ENCODE results near the gene FPR2. TPM values are rescaled to one million over a fixed set of nuclear protein-coding genes. Genes with fewer than 3 reads are reported as not detected.

FPR2 gene
- polyA plus RNA-seq, 3 donors, result 36.2 to 108 (median 70.3) TPM

DNA sequence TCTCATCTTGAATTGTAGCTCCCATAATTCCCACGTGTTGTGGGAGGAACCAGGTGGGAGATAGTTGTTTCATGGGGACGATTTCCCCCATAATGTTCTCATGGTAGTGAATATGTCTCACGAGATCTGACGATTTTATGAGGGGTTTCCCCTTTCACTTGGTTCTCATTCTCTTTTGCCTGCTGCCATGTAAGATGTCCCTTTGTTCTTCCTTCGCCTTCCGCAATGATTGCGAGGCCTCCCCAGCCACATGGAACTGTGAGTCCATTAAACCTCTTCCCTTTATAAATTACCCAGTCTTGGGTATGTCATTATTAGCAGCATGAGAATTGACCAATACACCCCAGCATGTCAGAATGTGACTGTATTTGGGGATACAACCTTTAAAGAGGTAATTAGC, 5.4 kb upstream of the FPR2 start:
- no CpG with 5 or more reads among the region's 7 CpGs for WGBS (ENCODE audit: insufficient coverage)
- peaks cover 44% of the 10 kb centered on the region for H3K79me2 ChIP-seq (ENCODE audit: insufficient read depth, low read length)
- H3K27me3 Mint-ChIP-seq (ENCODE audit: low read depth in 3 of 3), result no peaks in the 10 kb centered on the region
- H2AFZ ChIP-seq (ENCODE audit: insufficient read depth, low read depth, low read length, poor library complexity, severe bottlenecking), result no peak overlapping the region
- peaks cover 62 to 67% of the 10 kb centered on the region in 2 donors for H3K4me1 ChIP-seq (ENCODE audit: control insufficient read depth in 1 of 2, insufficient read depth in 2 of 2, low read length in 2 of 2)
- no peak overlapping the region for H3K9ac ChIP-seq (ENCODE audit: insufficient read depth, low read length, poor library complexity, severe bottlenecking)
- no peak overlapping the region for H3K4me3 Mint-ChIP-seq
- H3K27ac Mint-ChIP-seq, result peak overlapping the region; percentile 97 to 100 (median 99)
- intact Hi-C loops (cut with micrococcal nuclease), result no loop called here
- H3K9me3 ChIP-seq (replicated peaks in 1 of 2; ENCODE audit: control insufficient read depth in 1 of 2, insufficient read depth in 1 of 2, low read length in 2 of 2), result no peaks in the 10 kb centered on the region
- DNase-seq, result no peak
- no peak overlapping the region for H3K4me3 ChIP-seq (replicated peaks in 1 of 3; ENCODE audit: low read depth in 2 of 3, low read length in 3 of 3)
- H3K9me3 Mint-ChIP-seq, result peaks cover 0 to 4% (median 0%) of the 10 kb centered on the region in 7 donors
- peaks cover 71% of the 10 kb centered on the region for H3K4me1 Mint-ChIP-seq
- peaks cover 7 to 16% of the 10 kb centered on the region in 2 donors for H3K36me3 Mint-ChIP-seq
- TF ChIP-seq, protein P1, sequence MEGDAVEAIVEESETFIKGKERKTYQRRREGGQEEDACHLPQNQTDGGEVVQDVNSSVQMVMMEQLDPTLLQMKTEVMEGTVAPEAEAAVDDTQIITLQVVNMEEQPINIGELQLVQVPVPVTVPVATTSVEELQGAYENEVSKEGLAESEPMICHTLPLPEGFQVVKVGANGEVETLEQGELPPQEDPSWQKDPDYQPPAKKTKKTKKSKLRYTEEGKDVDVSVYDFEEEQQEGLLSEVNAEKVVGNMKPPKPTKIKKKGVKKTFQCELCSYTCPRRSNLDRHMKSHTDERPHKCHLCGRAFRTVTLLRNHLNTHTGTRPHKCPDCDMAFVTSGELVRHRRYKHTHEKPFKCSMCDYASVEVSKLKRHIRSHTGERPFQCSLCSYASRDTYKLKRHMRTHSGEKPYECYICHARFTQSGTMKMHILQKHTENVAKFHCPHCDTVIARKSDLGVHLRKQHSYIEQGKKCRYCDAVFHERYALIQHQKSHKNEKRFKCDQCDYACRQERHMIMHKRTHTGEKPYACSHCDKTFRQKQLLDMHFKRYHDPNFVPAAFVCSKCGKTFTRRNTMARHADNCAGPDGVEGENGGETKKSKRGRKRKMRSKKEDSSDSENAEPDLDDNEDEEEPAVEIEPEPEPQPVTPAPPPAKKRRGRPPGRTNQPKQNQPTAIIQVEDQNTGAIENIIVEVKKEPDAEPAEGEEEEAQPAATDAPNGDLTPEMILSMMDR (IDR thresholded peaks at IDR 0.05), result no peak
- no peak overlapping the region for H3K4me2 ChIP-seq (replicated peaks; ENCODE audit: extremely low read depth, low read length, poor library complexity, severe bottlenecking)
- no peaks in the 10 kb centered on the region for H3K27me3 ChIP-seq (ENCODE audit: control insufficient read depth in 2 of 2, insufficient read depth in 2 of 2, low read length in 2 of 2)
- H3K27ac ChIP-seq (ENCODE audit: low read depth in 1 of 2, low read length in 2 of 2), result peak overlapping the region in 1 of 2 donors; percentile 96
- H3K36me3 ChIP-seq (replicated peaks in 1 of 2; ENCODE audit: control insufficient read depth in 1 of 2, insufficient read depth in 2 of 2, low read length in 2 of 2), result no peaks in the 10 kb centered on the region
- H4K20me1 ChIP-seq (ENCODE audit: insufficient read depth, low read length), result peaks cover 2% of the 10 kb centered on the region

GRCh38 chr19:51761696-51762095, 716 bp downstream of the FPR2 start:
- 0% methylated on average over 3 of the region's 7 CpGs for WGBS (ENCODE audit: insufficient coverage)
- peaks cover 68% of the 10 kb centered on the region for H3K79me2 ChIP-seq (ENCODE audit: insufficient read depth, low read length)
- intact Hi-C loops (cut with micrococcal nuclease), result no loop called here
- peak overlapping the region; percentile 46 for H3K9ac ChIP-seq (ENCODE audit: insufficient read depth, low read length, poor library complexity, severe bottlenecking)
- H4K20me1 ChIP-seq (ENCODE audit: insufficient read depth, low read length), result no peaks in the 10 kb centered on the region
- no peaks in the 10 kb centered on the region for H3K36me3 ChIP-seq (replicated peaks in 1 of 2; ENCODE audit: control insufficient read depth in 1 of 2, insufficient read depth in 2 of 2, low read length in 2 of 2)
- Mint-ChIP-seq H3K27me3 (ENCODE audit: low read depth in 3 of 3) (peaks cover 0 to 4% (median 1%) of the 10 kb centered on the region in 3 donors), H3K27ac (peak overlapping the region; percentile 92 to 97 (median 95)), H3K4me1 (peaks cover 71% of the 10 kb centered on the region), H3K36me3 (peaks cover 31 to 33% of the 10 kb centered on the region in 2 donors), H3K9me3 (peaks cover 0 to 2% (median 0%) of the 10 kb centered on the region in 7 donors), H3K4me3 (peak overlapping the region; percentile 76 to 95)
- H3K4me2 ChIP-seq (replicated peaks; ENCODE audit: extremely low read depth, low read length, poor library complexity, severe bottlenecking), result peak overlapping the region; percentile 90
- TF ChIP-seq, protein P1 (IDR thresholded peaks at IDR 0.05), result no peak
- no peak overlapping the region for H2AFZ ChIP-seq (ENCODE audit: insufficient read depth, low read depth, low read length, poor library complexity, severe bottlenecking)
- no peaks in the 10 kb centered on the region for H3K27me3 ChIP-seq (ENCODE audit: control insufficient read depth in 2 of 2, insufficient read depth in 2 of 2, low read length in 2 of 2)
- peak overlapping the region; percentile 59 to 94 for H3K27ac ChIP-seq (ENCODE audit: low read depth in 1 of 2, low read length in 2 of 2)
- peaks cover 71 to 72% of the 10 kb centered on the region in 2 donors for H3K4me1 ChIP-seq (ENCODE audit: control insufficient read depth in 1 of 2, insufficient read depth in 2 of 2, low read length in 2 of 2)
- peak in 2 of 3 donors; percentile 24 to 42 for DNase-seq
- peak overlapping the region; percentile 47 to 89 (median 75) for H3K4me3 ChIP-seq (replicated peaks in 1 of 3; ENCODE audit: low read depth in 2 of 3, low read length in 3 of 3)
- no peaks in the 10 kb centered on the region for H3K9me3 ChIP-seq (replicated peaks in 1 of 2; ENCODE audit: control insufficient read depth in 1 of 2, insufficient read depth in 1 of 2, low read length in 2 of 2)

All from CD14-positive monocyte (primary cell).